Brain microvascular endothelial cell (primary cell): Measurements from ENCODE around the gene CINP.
A peak's percentile ranks its signal among the peaks of the same experiment; 100 is the strongest.

Experiments used
- DNase-seq: peaks from one replicate; pipeline ENCODE4 v3.0.0-alpha.2; 2020
- H3K27ac ChIP-seq: fragments of 250-450 bp; sonication (Bioruptor Pico); 2 replicates; pipeline ENCODE4 v1.5.1; 2020; ENCODE audit warnings: mild to moderate bottlenecking, moderate library complexity
- H3K27me3 ChIP-seq: fragments of 250-450 bp; sonication (Bioruptor Pico); replicated peaks from 2 replicates; pipeline ENCODE4 v1.5.1; 2020; ENCODE audit warnings: mild to moderate bottlenecking
- H3K36me3 ChIP-seq: fragments of 250-450 bp; sonication (Bioruptor Pico); replicated peaks from 2 replicates; pipeline ENCODE4 v1.5.1; 2020; ENCODE audit warnings: mild to moderate bottlenecking
- H3K4me3 ChIP-seq: 2 replicates; pipeline ENCODE4 v1.5.1; 2011; ENCODE audit warnings: low read depth, mild to moderate bottlenecking, control low read depth, low read length, moderate library complexity
- in situ Hi-C: cut with HindIII; loops from 2 replicates; pipeline ENCODE4 v1.10.0; 2017; ENCODE audit warnings: low sequenced_read_pairs, low pct_ligation_motif_present
- TF ChIP-seq, protein P1 (sequence below): IDR thresholded peaks from 2 replicates; pipeline ENCODE4 v1.5.1; 2011; ENCODE audit warnings: low read depth, mild to moderate bottlenecking, moderate library complexity, low read length, control low read depth, inconsistent platforms; ENCODE audit errors: missing control alignments

CINP gene

DNA sequence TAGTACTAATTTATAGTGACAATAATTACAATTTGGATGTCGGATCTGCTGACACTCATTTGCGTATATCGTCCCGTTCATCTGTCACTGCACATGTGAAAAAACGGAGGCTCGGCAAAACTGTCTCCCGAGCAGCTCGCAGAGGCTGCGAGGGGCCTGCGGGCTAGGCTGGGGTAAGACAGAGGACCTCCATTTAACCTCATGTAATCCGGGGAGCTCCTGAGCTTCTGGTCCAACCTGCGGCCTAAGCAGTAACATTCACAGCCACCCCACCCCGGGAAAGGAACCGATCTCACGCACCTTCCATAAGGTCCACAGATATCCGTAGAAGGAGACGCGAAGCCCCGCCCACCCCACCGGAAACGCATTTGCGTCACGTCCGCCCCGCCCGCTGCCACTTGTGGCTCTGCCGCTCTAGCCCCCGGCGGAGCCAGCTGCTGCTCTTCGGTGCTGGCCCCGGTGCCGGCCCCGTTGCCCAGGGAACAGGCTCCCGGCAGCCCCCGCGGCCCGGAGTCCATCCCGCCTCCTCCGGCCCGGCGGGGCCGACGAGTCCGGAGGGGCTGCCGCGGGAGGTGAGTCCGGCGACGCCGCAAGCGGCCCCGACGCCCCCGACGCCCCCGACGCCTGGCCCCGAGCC is at the start of gene CINP, which contains the start of gene TECPR2:
TSS of gene CINP (minus strand) at position 346 of the 637 bp plus-strand sequence. CDS start at position 307, 39 bp downstream.
TSS of gene TECPR2 (plus strand) at position 397 of the 637 bp plus-strand sequence. CDS start 13,781 bp downstream, outside the sequence.
- TF ChIP-seq, protein P1, sequence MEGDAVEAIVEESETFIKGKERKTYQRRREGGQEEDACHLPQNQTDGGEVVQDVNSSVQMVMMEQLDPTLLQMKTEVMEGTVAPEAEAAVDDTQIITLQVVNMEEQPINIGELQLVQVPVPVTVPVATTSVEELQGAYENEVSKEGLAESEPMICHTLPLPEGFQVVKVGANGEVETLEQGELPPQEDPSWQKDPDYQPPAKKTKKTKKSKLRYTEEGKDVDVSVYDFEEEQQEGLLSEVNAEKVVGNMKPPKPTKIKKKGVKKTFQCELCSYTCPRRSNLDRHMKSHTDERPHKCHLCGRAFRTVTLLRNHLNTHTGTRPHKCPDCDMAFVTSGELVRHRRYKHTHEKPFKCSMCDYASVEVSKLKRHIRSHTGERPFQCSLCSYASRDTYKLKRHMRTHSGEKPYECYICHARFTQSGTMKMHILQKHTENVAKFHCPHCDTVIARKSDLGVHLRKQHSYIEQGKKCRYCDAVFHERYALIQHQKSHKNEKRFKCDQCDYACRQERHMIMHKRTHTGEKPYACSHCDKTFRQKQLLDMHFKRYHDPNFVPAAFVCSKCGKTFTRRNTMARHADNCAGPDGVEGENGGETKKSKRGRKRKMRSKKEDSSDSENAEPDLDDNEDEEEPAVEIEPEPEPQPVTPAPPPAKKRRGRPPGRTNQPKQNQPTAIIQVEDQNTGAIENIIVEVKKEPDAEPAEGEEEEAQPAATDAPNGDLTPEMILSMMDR = no peak
- Histone ChIP-seq H3K36me3 (peaks cover 3% of the 10 kb centered on the region), H3K27ac (peak within 1 kb of the TSS; percentile 71), H3K4me3 (peak within 1 kb of the TSS; percentile 87), H3K27me3 (no peaks in the 10 kb centered on the region)
- peak; percentile 94 for DNase-seq
- in situ Hi-C loops = no loop called here

DNA sequence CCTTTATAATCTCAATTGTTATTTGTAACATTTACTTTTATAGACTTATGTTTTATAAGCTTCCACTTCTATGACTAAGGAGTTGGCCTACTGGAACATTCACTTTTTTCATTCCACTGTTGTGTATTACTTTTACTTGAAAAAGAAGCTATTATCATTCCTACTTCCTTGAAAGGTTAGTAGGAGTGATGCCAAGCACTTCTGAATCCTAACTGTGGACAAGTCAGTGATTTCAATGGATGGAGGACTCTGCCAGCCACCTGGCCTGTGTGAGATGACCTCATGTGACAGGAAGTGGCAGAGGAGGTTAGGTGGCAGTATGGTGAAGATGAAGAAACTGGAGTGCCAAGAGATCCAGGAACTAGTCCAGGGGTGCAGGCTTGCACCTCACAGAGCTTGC is 46.0 kb upstream of the CINP start:
- H3K27ac ChIP-seq = no peak overlapping the region
- H3K4me3 ChIP-seq = no peak overlapping the region
- peaks cover 3% of the 10 kb centered on the region for H3K36me3 ChIP-seq
- in situ Hi-C loops = no loop called here
- DNase-seq = no peak
- no peaks in the 10 kb centered on the region for H3K27me3 ChIP-seq
- TF ChIP-seq, protein P1 = no peak

DNA sequence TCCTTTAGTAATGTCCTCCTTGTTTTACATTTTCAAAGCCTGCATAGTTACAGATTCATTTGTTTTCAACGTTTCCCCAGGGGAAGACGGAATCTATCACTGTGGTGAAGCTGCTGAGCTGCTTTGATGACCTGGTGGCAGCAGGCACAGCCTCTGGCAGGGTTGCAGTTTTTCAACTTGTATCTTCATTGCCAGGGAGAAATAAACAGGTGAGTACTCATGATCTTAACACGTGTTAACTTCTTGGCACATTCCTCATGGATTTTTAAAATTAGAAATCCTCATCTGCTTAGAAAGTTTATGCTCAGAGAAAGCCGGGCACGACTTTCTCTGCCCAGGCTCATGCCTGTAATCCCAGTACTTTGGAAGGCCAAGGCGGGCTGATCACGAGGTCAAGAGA is 44.6 kb upstream of the CINP start:
- TF ChIP-seq, protein P1 = no peak
- DNase-seq = no peak
- in situ Hi-C loops = no loop called here
- Histone ChIP-seq H3K27me3 (no peaks in the 10 kb centered on the region), H3K4me3 (no peak overlapping the region), H3K36me3 (peaks cover 3% of the 10 kb centered on the region), H3K27ac (no peak overlapping the region)

DNA sequence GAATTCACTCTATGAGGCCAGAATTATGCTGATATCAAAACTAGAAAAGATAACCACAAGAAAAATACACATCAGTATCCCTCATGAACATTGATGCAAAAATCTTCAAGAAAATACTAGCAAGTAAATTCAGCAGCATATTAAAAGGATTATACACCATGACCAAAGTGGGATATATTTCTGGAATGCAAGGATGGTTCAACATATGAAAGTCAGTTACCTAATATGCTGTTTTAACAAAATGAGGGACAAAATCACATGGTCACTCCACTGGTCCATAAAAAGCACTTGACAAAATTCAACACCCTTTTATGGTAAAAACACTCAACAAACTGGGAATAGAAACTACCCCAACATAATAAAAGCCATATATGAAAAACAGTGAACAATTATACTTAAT is 40.3 kb upstream of the CINP start:
- no peak overlapping the region for H3K27ac ChIP-seq
- TF ChIP-seq, protein P1 = no peak
- DNase-seq = no peak
- no peaks in the 10 kb centered on the region for H3K27me3 ChIP-seq
- in situ Hi-C loops = no loop called here
- H3K4me3 ChIP-seq = no peak overlapping the region
- no peaks in the 10 kb centered on the region for H3K36me3 ChIP-seq

DNA sequence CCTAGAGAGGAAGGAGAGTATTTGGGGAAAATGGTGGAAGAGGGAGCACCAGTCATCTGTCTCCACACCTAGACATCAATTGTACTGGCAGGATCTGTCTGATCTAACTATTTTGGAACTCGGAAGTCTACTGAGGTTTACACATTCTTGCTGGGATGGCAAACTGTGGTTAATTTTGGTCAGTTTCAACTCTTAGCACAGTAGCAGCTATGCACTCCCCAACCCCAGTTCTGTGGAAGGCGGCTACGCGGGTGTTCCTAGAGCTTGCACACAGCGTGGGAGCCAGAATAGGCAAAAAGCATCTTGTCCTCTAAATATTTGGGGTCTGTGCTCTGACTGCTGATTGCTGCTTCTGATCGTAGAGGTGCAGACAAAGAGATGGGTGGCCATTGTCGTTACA is 33.8 kb upstream of the CINP start:
- H3K27ac ChIP-seq = no peak overlapping the region
- DNase-seq = no peak
- H3K27me3 ChIP-seq = no peaks in the 10 kb centered on the region
- no peak overlapping the region for H3K4me3 ChIP-seq
- in situ Hi-C loops = no loop called here
- no peaks in the 10 kb centered on the region for H3K36me3 ChIP-seq
- TF ChIP-seq, protein P1 = no peak

DNA sequence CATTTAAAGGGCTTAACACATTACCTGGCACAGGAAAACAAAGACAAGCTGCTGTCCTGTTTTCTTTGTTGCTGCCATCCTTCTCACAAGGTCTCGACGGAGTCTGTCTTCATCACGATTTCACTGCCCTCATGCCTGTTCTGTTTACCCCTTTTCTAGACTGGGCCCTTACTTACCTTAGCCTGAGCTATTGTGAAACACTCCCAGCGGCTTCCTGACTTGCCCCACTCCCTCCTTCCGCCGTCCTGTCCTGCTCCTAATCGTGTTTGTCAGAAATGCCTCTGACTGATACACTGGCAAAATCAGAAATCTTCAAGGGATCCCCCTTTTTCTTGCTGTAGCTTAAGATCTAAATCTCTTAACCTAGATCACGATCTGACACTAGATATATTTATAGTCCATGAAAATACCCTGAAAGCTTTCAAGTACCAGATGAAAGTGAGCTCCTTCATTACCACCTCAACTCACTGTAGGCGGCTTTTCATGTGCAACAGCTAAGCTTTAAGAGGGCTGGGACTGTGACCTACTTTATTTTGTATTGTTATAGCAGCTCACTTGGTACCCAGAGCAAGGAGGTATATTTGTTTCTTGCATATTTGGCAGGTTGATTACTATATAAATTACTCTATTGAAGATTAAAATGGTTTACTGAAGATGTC is 32.2 kb upstream of the CINP start:
- in situ Hi-C loops = no loop called here
- no peaks in the 10 kb centered on the region for H3K36me3 ChIP-seq
- no peak overlapping the region for H3K4me3 ChIP-seq
- TF ChIP-seq, protein P1 = no peak
- no peak for DNase-seq
- H3K27ac ChIP-seq = no peak overlapping the region
- H3K27me3 ChIP-seq = no peaks in the 10 kb centered on the region
